Cardiac septum (tissue), 1 donor: ENCODE results near the gene PLPPR3. TPM values are rescaled to one million over a fixed set of nuclear protein-coding genes. Genes with fewer than 3 reads are reported as not detected.
"Not testable (repeated sequence)": the region's sequence is repeated elsewhere in the genome, so short reads cannot be mapped to it uniquely, and the experiment has no call there.

Experiments used
- DNase-seq: peaks from one replicate; pipeline ENCODE4 v3.0.0-alpha.2; 2020; ENCODE audit warnings: low spot score
- intact Hi-C: fragments of 100-400 bp; cut with DNase I; formaldehyde crosslinking; loops from one replicate; pipeline ENCODE4 v1.14.0; 2022
- total RNA-seq: library from RNA; stranded (reverse); fragmentation: NEBNext Ultra II Directional; extraction: Animal tissue kit (Norgen Biotek cat#: 25700); gene quantifications from one replicate; pipeline ENCODE4 v1.2.1, GENCODE V29; 2021
- donor health status: DM: no; HTN: no; CAD: no.

PLPPR3 gene
- total RNA-seq, 1 donor from 2014 or later, result not detected

GRCh38 chr19:835210-835810 lies 13.6 kb upstream of the PLPPR3 start:
- DNase-seq, result no peak
- intact Hi-C loops, result no loop called here

- intact Hi-C loops, result no loop called here
- DNase-seq, result no peak
Measured at GRCh38 chr19:834216-834615, 12.5 kb upstream of the PLPPR3 start.

- DNase-seq, result no peak
- intact Hi-C loops, result no loop called here
Measured at GRCh38 chr19:831407-832369, 9.9 kb upstream of the PLPPR3 start.

- intact Hi-C loops, result no loop called here
- DNase-seq, result no peak
Measured at GRCh38 chr19:829129-829758, 7.5 kb upstream of the PLPPR3 start.

- intact Hi-C loops, result no loop called here
- no peak for DNase-seq
Measured at GRCh38 chr19:827710-828321, 6.1 kb upstream of the PLPPR3 start, which contains the start of gene AZU1. Gene AZU1, plus strand, starts transcription at chr19:827837. Its CDS starts 10 bp downstream, at chr19:827847.

- DNase-seq, result no peak
- intact Hi-C loops, result no loop called here
Measured at GRCh38 chr19:827314-827709, 5.6 kb upstream of the PLPPR3 start.

GRCh38 chr19:825897-826644 lies 4.3 kb upstream of the PLPPR3 start:
- no peak for DNase-seq
- intact Hi-C loops, result no loop called here

- DNase-seq, result no peak
- intact Hi-C loops, result no loop called here
Measured at GRCh38 chr19:824885-825284, 3.1 kb upstream of the PLPPR3 start.

GRCh38 chr19:823565-824121 lies 1.9 kb upstream of the PLPPR3 start:
- no peak for DNase-seq
- intact Hi-C loops, result no loop called here

- intact Hi-C loops, result no loop called here
- DNase-seq, result no peak
Measured at GRCh38 chr19:821231-821824, 427 bp downstream of the PLPPR3 start.

- DNase-seq, intact Hi-C loops: not testable (repeated sequence)
Measured at GRCh38 chr19:820212-820611, 1.5 kb downstream of the PLPPR3 start.

GRCh38 chr19:816500-816857 lies 5.3 kb downstream of the PLPPR3 start:
- intact Hi-C loops, result no loop called here
- DNase-seq, result no peak

GRCh38 chr19:815775-816499 lies 5.8 kb downstream of the PLPPR3 start:
- intact Hi-C loops, result no loop called here
- no peak for DNase-seq

GRCh38 chr19:815079-815774 lies 6.5 kb downstream of the PLPPR3 start:
- DNase-seq, result no peak
- intact Hi-C loops, result no loop called here

GRCh38 chr19:814152-815078 lies 7.3 kb downstream of the PLPPR3 start:
- no peak for DNase-seq
- intact Hi-C loops, result no loop called here
